Measurements from ENCODE around the gene MOB2.

MOB2 gene

DNA sequence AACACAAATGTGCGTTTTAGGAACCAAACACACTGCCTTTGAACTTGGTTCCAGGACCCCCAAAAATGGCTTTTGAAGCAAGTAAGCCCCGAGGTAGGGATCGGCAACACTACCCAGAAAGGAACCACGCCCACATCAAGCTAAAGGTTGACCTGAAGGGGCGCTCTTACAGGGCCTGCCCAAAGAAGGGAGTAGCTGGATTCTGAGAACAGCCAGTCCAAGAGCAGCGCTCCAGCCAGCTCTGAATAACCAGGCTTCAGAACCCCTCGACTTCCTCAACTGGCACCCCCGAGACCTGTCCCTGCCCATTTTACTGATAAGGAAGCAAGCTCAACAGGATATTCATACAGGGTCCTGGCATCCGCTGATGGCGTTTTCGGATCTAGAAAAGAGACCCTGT is 18.9 kb upstream of the MOB2 start:
- in situ Hi-C loops (cut with MboI; ENCODE audit: low sequenced_read_pairs): no loop called here

DNA sequence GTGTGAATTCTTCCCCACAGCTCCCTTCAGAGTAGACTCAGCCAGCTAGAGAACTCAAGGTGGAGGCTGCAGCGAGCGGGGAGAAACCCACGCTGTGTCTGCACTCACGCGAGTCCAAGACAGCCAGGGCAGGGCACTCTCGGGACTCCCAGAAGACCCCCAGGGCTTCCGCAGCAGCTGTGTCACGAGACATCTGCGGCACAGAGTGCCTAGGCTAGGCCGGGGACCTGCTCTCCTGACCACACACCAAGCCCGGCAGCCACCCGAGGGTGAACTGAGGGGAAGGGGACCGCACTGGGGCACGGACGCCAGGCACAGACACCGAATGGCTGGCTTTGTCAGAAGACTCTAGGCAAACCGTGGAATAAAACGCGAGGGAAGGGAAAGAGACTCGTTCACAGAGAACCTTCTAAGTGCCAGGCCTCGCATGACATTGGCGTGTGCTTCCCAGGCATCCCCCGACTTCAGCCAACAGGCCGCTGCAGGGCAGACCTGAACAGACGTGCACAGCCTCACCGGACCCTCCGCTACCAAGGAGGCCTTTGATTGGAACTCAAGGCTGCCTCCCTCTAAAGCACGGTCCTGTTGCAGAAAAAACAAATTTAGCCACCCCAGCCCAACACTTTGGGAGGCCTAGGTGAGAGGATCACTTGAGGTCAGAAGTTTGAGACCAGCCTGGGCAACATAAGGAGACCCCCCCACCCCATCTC is 18.2 kb upstream of the MOB2 start:
- in situ Hi-C loops (cut with MboI; ENCODE audit: low sequenced_read_pairs): no loop called here

- in situ Hi-C loops (cut with MboI; ENCODE audit: low sequenced_read_pairs): no loop called here
These were observed 17.6 kb upstream of the MOB2 start for GRCh38 chr11:1504138-1504537.

- in situ Hi-C loops (cut with MboI; ENCODE audit: low sequenced_read_pairs): no loop called here
These were observed 17.1 kb upstream of the MOB2 start for GRCh38 chr11:1503708-1504104.

GRCh38 chr11:1502954-1503707 is 16.6 kb upstream of the MOB2 start:
- in situ Hi-C loops (cut with MboI; ENCODE audit: low sequenced_read_pairs): no loop called here

GRCh38 chr11:1502168-1502953 is 15.8 kb upstream of the MOB2 start:
- in situ Hi-C loops (cut with MboI; ENCODE audit: low sequenced_read_pairs): no loop called here

DNA sequence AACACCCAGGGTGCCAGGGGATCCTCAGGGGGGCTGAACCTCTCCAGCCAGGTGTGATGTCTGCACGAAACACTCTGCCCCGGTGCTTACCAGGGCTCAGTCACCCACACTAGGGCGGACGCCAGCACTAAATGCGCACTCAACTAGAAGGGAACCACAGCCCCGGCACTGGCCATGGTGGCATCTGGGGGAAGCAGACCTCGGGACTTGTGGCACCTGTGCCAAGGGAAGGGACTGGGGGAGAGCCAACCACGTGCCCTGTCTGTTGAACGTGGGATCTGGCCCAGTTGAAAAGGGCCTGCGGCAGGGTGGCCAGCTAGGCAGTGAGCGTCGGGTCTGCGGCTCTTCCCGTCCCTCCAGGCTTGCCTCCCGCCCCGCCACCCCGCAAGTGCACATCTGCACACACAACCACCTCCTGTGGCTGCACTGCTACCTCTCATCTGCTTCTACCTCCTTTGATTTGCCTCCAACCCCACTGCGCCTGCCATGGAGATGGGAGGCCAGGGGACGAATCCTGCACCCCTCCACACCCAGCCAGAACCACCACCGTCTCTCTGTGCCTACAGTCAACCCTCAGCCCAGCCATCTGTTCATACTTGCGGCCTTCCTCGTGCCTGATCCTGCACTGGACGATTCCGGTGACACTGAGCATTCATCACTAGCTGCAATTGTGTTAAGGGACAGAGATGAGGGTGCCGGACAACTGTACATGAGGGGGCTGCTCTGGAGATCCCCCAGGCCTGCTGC is 15.0 kb upstream of the MOB2 start:
- in situ Hi-C loops (cut with MboI; ENCODE audit: low sequenced_read_pairs): no loop called here

GRCh38 chr11:1500466-1501420 is 14.2 kb upstream of the MOB2 start:
- in situ Hi-C loops (cut with MboI; ENCODE audit: low sequenced_read_pairs): no loop called here

DNA sequence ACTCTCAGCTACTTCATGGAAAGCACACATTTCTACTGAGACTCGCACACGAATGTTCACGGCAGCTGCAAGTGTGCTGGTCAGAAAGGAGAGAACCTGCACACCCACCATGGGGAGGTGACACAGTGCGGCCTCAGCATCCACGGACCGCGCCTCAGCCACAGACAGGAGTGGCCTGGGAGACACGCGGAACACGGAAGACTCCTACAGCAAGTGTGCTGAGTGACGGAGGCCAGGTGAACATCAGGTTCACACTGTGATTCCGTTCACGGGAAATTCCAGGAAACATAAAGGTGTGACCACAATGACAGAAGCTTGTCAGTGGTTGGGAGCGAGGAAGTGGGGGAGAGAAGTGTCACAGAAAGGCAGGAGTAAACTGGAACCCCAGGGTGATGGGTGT is 13.3 kb upstream of the MOB2 start:
- in situ Hi-C loops (cut with MboI; ENCODE audit: low sequenced_read_pairs): no loop called here

DNA sequence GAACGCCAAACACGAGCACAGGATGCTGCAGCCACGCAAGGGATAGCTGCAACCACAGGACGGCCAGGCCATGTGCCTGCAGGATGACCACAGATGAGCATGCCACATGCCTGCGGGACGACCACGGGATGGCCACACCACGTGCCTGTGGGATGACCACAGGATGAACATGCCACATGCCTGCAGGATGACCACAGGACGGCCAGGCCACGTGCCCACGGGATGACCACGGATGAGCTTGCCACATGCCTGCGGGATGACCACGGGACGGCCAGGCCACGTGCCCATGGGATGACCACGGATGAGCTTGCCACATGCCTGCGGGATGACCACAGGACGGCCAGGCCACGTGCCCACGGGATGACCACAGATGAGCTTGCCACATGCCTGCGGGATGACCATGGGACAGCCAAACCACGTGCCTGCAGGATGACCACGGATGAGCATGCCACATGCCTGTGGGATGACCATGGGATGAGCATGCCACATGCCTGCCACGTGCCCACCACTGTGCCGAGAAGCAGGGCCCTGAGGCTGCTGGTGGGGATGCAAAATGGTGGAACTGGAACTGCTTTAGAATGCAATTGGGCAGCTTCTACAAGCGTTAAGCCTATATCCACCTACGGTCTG is 12.8 kb upstream of the MOB2 start:
- in situ Hi-C loops (cut with MboI; ENCODE audit: low sequenced_read_pairs): no loop called here

GRCh38 chr11:1498262-1498661 is 11.7 kb upstream of the MOB2 start:
- in situ Hi-C loops (cut with MboI; ENCODE audit: low sequenced_read_pairs): no loop called here

DNA sequence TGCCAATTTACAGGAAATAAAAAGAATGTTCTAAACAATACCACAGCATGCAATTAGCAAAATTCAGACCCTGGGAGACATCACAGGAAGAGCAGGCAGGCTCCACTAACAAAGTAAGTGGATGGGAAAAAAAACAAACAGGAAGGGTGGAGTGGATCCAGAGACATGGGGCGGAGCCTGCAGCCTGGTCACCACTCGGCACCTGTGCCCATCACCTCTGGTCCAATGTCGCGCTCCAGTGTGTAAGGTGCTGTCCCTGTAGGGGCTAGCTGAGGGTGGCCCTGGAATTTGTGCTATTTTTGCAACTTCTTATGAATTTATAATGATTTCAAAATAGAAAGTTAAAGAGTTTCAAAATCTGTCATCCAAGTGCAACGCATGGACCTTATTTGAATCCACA is 11.0 kb upstream of the MOB2 start:
- in situ Hi-C loops (cut with MboI; ENCODE audit: low sequenced_read_pairs): no loop called here

DNA sequence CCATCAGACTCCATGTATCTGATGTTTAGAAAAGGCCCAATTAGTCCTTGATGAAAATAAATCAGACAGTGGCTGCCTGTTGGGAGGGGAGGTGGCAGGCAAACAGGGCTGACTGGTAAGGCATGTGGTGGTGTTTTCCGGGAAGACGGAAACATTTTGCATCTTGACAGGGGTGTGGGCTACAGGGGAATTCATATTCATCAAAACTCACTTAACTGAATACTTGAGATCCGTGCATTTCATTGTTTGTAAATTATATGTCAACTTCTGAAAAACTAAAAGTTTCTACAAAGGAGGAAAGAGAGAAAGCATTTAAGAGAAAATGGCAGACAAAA is 10.1 kb upstream of the MOB2 start:
- in situ Hi-C loops (cut with MboI; ENCODE audit: low sequenced_read_pairs): no loop called here

DNA sequence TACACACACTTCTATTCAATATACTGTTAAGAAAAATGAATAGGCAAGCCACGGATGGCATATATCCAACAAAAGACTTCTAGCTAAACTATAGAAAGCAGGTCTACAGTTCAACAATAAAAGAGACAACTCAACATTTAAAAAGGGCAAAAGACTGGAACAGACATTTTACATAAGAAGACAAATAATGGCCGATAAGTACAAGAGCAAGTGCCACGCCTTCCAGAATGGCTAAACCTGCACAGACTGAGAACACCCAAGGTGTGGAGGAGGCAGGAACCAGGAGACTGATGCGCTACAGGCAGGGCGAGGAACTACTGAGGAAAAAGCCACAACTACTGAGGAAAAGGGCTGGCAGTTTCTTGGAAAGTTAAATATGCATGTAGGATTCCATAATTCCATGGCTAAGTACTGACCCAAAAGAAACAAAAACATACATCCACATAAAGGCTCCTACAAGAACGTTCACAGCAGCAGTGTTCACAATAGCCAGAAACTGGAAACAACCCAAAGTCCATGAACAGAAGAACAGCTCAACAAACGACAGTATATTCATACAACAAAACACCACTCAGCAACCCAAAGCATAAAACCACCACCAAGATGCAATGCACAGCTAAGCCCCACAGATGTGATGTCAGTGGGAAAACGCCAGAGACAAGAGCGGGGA is 9.6 kb upstream of the MOB2 start:
- in situ Hi-C loops (cut with MboI; ENCODE audit: low sequenced_read_pairs): no loop called here

DNA sequence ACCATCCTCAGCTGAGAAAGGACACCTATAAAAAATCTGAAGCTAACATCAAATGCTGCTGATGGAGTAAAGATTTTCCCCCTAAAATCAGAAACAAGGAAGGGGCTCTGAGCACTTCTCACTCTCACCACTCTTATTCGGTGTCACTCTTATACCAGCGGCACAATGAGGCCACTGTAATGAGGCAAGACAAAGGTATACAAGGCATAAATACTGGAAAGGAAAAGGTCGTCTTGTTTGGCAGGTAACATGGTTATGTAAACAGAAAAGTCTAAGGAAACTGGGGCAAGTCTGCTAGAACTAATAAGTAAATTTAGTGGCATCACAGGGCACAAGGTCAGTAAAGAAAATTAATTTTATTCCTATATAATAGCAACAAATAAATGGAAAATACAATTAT is 8.1 kb upstream of the MOB2 start:
- in situ Hi-C loops (cut with MboI; ENCODE audit: low sequenced_read_pairs): no loop called here

DNA sequence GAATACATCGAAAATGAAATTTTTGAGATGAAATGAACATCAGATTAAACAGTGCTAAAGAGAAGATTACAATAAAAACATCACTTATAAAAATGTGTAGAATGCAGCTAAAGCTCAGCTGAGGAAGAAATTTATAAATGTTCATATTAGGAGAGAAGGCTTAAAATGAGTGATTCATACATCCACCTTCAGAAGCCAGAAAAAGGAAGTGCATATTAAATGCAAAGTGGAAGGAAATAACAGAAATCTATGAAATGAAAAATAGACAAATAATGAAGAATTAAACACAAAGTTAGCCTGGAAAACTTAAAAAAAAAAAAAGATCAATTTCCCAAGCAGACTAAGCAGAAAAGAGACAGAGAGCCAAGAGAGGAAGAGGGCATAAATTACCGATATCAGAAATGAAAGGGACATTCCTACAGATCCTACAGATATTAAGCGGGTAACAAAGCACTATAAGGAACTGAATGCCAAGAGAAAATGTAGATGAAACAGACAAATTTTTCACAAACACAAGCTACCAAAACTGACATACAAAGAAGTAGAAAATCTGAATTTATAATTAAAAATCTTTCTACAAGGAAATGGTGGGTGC is 7.2 kb upstream of the MOB2 start:
- in situ Hi-C loops (cut with MboI; ENCODE audit: low sequenced_read_pairs): no loop called here

GRCh38 chr11:1491379-1491778 is 4.8 kb upstream of the MOB2 start:
- in situ Hi-C loops (cut with MboI; ENCODE audit: low sequenced_read_pairs): no loop called here

GRCh38 chr11:1490651-1491050 is 4.1 kb upstream of the MOB2 start:
- in situ Hi-C loops (cut with MboI; ENCODE audit: low sequenced_read_pairs): no loop called here
